NCI-H748 (cell line): ENCODE data around the gene CTSD.
A peak's percentile ranks its signal among the peaks of the same experiment; 100 is the strongest.

Experiments
- DNase-seq: peaks from one replicate; lab custom pipeline; 2025; ENCODE audit not compliant: unreplicated experiment; lab: John Stamatoyannopoulos, UW

Gene CTSD

GRCh38 chr11:1732418-1733008, 31.2 kb downstream of the CTSD start:
- DNase-seq = no peak

- DNase-seq = no peak
These were observed 32.2 kb downstream of the CTSD start for GRCh38 chr11:1731451-1732059.

DNA sequence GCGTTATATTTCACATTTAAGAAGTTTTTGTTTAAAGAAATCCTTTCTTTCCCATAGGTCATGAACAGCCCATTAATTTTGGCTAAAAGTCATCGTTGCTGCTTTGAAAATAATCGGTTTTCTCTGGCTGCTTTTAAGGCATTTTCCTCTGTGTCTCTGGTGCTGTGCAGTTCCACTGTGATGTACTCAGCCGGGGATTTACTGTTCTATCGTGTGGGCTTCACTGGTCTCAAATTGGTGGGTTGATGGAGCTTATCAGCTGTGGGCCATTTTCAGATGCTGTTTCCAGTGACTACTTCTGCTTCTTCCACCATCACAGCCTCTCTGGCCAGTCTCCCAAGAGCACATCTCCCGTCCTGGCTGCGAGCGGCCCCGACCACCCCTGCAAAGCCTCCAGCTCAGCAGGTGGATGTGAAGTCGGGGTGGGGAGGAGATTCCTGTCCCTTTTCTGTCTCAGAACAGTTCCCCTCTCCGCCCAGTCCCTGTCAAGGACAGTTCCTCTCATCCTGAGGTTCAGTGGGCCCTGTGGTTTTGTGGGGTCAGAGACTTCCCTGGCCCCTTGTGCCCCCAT, 33.6 kb downstream of the CTSD start:
- no peak for DNase-seq

GRCh38 chr11:1729692-1730011, 34.1 kb downstream of the CTSD start:
- DNase-seq = no peak

DNA sequence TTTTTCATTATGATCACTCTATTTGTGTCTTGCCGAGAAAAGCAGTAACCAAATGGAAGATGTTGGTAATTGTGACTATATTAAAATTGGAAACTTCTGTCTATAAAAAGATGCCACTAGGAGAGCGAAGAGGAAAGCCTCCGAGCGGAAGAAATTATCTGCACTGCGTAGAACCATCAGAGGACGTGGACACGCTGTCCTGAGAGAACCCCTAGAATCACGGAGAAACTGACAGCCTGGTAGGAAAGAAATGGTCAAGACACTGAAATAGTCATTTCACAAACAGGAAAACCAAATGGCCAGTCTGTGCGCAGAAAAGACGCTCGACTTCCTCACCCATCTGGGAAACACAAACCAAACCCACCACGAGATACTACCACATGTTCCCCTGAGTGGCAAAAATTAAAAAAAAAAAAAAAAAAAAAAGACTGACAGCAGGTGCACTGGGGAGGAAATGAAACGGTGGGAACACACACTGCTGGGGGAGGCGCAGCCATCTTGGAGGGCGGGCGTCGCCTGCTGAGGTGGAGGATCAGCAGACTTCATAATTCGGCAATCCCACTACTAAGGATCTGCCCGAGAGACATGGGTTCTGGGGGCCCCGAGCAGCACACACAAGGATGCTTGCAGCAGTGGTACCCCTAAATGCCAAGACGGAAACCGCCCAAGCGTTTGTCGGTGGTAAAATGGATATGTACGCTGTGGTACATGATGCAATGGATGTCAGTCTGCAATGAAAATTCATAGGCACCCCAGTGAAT, 34.6 kb downstream of the CTSD start:
- DNase-seq = no peak

DNA sequence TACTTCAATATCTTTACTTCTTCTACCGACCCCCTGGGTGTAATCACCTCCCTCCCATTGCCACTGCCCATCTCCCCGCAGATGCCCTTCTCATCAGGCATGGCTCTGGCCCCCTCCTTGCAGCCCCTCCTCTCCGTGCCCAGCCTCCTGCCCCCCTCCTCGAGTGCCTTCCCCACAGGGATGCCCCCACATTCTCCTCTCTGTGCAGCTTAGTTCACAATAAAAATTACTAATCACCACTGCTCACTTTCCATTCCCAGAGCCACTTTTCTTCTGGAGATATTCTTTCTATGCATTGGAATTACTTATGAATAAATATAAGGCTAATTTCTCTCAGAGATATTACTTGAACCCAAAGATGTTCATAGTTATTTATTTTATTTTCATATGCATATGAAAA, 35.4 kb downstream of the CTSD start:
- no peak for DNase-seq

- DNase-seq = no peak
These were observed 35.9 kb downstream of the CTSD start for GRCh38 chr11:1727861-1728260.

DNA sequence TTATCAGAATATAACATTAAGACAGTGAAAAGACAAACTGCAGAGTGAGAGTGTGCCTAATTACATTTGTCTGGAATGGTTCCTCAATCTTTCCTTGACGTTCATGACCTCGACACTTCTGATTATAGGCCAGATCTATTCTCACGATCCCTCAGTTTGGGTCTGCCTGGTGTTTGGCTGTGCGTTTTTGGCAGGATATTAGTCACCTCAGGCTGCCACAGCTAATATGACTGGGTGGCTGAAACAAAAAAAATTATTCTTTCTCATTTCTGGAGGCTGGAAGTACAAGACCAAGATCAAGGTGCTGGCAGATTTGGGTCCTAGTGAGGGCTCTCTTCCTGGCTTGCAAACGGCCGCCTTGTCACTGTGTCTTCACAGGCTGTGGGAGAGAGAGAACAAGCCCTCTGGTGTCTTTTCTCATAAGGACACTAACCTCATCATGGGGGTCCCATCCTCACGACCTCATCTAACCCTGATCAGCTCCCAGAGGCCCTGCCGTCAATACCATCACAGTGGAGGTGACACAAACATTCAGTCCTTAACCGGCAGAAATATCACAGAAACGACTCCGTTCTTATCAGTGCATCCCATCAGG, 36.5 kb downstream of the CTSD start:
- DNase-seq = no peak

DNA sequence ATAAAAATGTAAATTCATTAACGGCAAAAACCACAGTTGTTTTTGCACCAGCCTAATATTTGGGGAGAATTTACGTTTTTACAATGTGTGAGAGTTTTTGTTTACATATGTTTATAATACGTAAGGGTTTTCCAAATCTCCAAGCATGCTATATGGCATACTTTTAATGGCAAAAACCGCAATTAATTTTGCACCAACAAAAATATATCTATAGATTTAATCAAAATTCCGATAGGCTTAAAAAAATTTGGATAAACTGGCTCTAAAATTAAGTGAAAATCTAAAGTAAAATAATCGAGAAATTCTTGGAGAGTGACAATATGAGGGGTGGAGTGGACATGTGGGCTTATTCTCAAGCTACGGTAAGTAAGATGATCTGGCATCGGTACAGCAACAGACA, 43.9 kb downstream of the CTSD start:
- DNase-seq = no peak

DNA sequence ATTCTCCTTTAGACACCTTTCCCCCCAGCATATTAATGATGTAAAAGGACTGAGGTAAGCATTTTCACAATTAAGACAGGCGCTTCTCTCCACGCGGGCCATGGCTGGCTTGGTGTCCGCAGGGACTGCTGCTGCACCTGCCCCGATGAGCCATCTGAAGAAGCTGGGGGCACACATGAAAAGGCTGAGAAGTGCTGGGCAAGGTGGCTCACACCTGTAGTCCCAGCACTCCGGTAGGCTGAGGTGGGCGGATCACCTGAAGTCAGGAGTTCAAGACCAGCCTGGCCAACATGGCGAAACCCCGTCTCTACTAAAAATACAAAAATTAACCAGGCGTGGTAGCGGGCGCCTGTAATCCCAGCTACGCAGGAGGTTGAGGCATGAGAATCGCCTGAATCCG, 45.4 kb downstream of the CTSD start:
- no peak for DNase-seq

DNA sequence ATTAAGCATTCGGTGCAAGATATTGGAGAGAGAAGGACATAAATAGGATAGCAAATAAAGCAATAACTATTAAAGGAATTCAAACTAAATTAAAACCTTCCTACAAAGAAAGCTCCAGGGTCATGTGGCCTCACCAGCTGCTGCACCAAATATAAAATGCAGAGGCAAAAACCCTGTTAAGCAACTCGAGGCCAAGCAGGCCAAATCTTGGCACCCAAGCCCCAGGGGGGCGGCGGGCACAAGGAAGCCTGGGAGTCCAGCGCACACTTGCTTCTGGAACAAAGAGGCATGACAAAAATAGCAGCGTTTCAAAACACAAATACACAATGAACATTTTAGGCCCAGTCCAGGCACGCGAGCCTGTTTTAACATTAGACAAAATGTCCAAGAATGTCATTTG, 46.0 kb downstream of the CTSD start:
- no peak for DNase-seq

- DNase-seq = no peak
These were observed 48.5 kb downstream of the CTSD start for GRCh38 chr11:1714908-1715885.

GRCh38 chr11:1708716-1709115, 55.0 kb downstream of the CTSD start:
- no peak for DNase-seq

DNA sequence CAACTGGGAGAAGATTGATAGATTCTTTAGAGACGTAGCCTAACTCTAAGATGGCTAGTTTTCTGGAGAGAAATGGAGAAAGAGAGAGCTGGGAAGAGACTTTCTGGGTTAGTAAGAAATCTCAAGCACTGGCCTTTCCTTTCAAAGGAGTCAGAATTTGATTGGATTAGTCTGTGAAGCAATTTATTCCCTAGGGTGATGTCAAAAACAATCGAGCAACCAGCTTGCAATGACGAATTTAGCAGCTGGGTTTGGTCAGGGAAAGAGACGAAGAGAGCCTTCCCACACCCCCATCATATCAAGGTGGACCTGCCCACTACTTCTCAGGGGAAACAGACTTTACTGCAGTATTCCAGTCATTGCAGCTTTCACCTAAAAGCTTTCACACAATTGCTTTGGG, 56.0 kb downstream of the CTSD start:
- DNase-seq = no peak

GRCh38 chr11:1706634-1707400, 56.9 kb downstream of the CTSD start:
- DNase-seq = no peak

DNA sequence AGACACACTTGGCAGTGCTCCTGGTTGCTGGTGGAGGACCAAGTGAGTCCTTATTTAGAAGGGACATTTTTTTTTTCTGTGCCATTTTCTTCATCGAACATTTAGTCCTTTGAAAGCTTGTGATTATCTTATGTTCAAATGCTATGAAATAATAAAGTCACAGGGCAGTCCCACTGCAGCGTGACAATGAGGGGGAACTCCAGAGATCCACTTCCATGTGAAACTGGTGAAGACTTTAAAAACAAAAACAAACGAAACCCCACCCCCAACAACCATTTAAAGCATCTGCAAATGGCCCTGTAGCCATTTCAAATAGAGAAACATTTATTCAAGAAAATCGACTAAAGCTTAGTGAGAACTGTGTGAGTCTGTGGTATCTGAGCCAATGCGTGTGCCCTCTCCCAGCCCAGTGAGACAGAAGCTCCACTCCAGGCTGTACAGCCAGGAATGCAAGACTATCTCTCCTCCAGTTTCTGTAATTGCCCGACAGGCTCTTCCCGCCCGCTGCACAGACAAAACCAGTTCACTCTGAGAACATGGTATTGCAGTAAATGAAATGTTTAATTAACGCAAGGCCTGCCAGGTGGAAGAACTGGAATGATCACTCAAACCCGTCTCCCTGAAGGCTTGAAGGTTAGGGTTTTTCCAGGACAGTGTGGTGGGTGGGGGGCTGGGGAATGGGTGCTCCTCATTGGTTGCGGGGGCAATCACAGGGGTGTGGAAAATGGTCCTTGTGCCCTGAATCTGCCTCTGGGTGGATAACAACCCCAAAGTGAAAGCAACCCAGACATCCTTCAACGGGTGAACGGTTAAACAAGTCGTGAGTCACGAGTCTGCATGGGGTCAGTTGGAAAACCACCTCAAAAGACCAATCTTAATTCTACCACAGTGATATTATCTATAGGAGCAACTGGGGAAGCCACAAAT, 58.3 kb downstream of the CTSD start:
- DNase-seq = peak; percentile 33

GRCh38 chr11:1703146-1703545, 60.6 kb downstream of the CTSD start:
- no peak for DNase-seq
